ENCODE results near the gene FUCA1.

The FUCA1 gene

GRCh38 chr1:23867895-23868556 lies at the start of gene FUCA1:
TSS of gene FUCA1 (minus strand) at chr1:23868290. CDS start at chr1:23868286, 4 bp downstream.
- Histone ChIP-seq H4K20me1 (ENCODE audit: control insufficient read depth, insufficient read depth, low read depth, low read length) (peaks cover 4% of the 10 kb centered on the region; the same call in 1 of the 2 replicates), H3K79me2 (ENCODE audit: control insufficient read depth, low read length) (peaks cover 13% of the 10 kb centered on the region), H3K9me3 (ENCODE audit: control insufficient read depth, insufficient read depth, low read length) (no peaks in the 10 kb centered on the region), H3F3A (ENCODE audit: control insufficient read depth, insufficient read depth) (0 out of 2 replicates have a peak, but pooled peaks cover 3% of the 10 kb centered on the region), H3K4me1 (ENCODE audit: control insufficient read depth, low read length) (peaks cover 34% of the 10 kb centered on the region), H3K4me3 (ENCODE audit: low read length) (peak within 1 kb of the TSS; percentile 88), H3K27me3 (ENCODE audit: control insufficient read depth, low read length) (no peaks in the 10 kb centered on the region), H3K4me2 (ENCODE audit: low read length) (peak within 1 kb of the TSS; percentile 80), H3K27ac (ENCODE audit: low read depth, low read length) (peak within 1 kb of the TSS; percentile 67), H3K9me2 (replicated peaks; ENCODE audit: control insufficient read depth, low read length) (no peaks in the 10 kb centered on the region), H3K36me3 (ENCODE audit: control insufficient read depth, low read length) (peaks cover 12% of the 10 kb centered on the region)
- TF ChIP-seq EZH2phosphoT487 (IDR thresholded peaks at IDR 0.05; ENCODE audit: borderline replicate concordance, low read length), result no peak
- TF ChIP-seq CTCF (IDR thresholded peaks at IDR 0.05; ENCODE audit: low read depth, low read length, poor library complexity, severe bottlenecking), result peak; percentile 83

- Histone ChIP-seq H3F3A (ENCODE audit: control insufficient read depth, insufficient read depth) (peaks cover 37% of the 10 kb centered on the region), H4K20me1 (ENCODE audit: control insufficient read depth, insufficient read depth, low read depth, low read length) (no peaks in the 10 kb centered on the region), H3K36me3 (ENCODE audit: control insufficient read depth, low read length) (peaks cover 9% of the 10 kb centered on the region), H3K4me2 (ENCODE audit: low read length) (peak overlapping the region; percentile 68), H3K9me3 (ENCODE audit: control insufficient read depth, insufficient read depth, low read length) (no peaks in the 10 kb centered on the region), H3K9me2 (replicated peaks; ENCODE audit: control insufficient read depth, low read length) (no peaks in the 10 kb centered on the region), H3K27me3 (ENCODE audit: control insufficient read depth, low read length) (no peaks in the 10 kb centered on the region), H3K27ac (ENCODE audit: low read depth, low read length) (peak overlapping the region; percentile 99), H3K4me1 (ENCODE audit: control insufficient read depth, low read length) (peaks cover 57% of the 10 kb centered on the region), H3K4me3 (ENCODE audit: low read length) (peak overlapping the region; percentile 39), H3K79me2 (ENCODE audit: control insufficient read depth, low read length) (peaks cover 16% of the 10 kb centered on the region)
- TF ChIP-seq EZH2phosphoT487 (IDR thresholded peaks at IDR 0.05; ENCODE audit: borderline replicate concordance, low read length) (no peak), CTCF (IDR thresholded peaks at IDR 0.05; ENCODE audit: low read depth, low read length, poor library complexity, severe bottlenecking) (peak; percentile 92)
Measured at GRCh38 chr1:23916209-23917131, 48.4 kb upstream of the FUCA1 start.

GRCh38 chr1:23915466-23915865 lies 47.4 kb upstream of the FUCA1 start:
- Histone ChIP-seq H3K36me3 (ENCODE audit: control insufficient read depth, low read length) (peaks cover 9% of the 10 kb centered on the region), H3K27ac (ENCODE audit: low read depth, low read length) (peak overlapping the region; percentile 99), H3K9me3 (ENCODE audit: control insufficient read depth, insufficient read depth, low read length) (no peaks in the 10 kb centered on the region), H3K9me2 (replicated peaks; ENCODE audit: control insufficient read depth, low read length) (no peaks in the 10 kb centered on the region), H3K4me1 (ENCODE audit: control insufficient read depth, low read length) (peaks cover 67% of the 10 kb centered on the region), H3K4me2 (ENCODE audit: low read length) (peak overlapping the region; percentile 68; the same call in 1 of the 2 replicates), H3K4me3 (ENCODE audit: low read length) (no peak overlapping the region), H3K79me2 (ENCODE audit: control insufficient read depth, low read length) (peaks cover 20% of the 10 kb centered on the region), H3K27me3 (ENCODE audit: control insufficient read depth, low read length) (no peaks in the 10 kb centered on the region), H4K20me1 (ENCODE audit: control insufficient read depth, insufficient read depth, low read depth, low read length) (no peaks in the 10 kb centered on the region), H3F3A (ENCODE audit: control insufficient read depth, insufficient read depth) (peaks cover 45% of the 10 kb centered on the region)
- no peak for TF ChIP-seq CTCF (IDR thresholded peaks at IDR 0.05; ENCODE audit: low read depth, low read length, poor library complexity, severe bottlenecking)
- no peak for TF ChIP-seq EZH2phosphoT487 (IDR thresholded peaks at IDR 0.05; ENCODE audit: borderline replicate concordance, low read length)
